PC-3 (cell line): ENCODE data around the gene ARFIP1. TPM values are rescaled to one million over a fixed set of nuclear protein-coding genes. Genes with fewer than 3 reads are reported as not detected.

Experiments used
- ATAC-seq: fragments of 200-7000 bp; cut with Tn5 transposase; 2 replicates; pipeline ENCODE4 v1.9.1; 2020; ENCODE audit warnings: mild to moderate bottlenecking, moderate library complexity
- BruUV-seq: library from RNA; stranded (reverse); fragments of 400-500 nt; replicated peaks from 2 replicates; lab custom pipeline; 2021; lab: Mats Ljungman, UMichigan
- CTCF ChIA-PET: fragments of 300-600 bp; sonication (Branson Sonifier 250); formaldehyde crosslinking; loops from one replicate; lab custom pipeline; 2022; ENCODE audit warnings: antibody characterized with exemption; lab: Charles Lee
- POLR2A ChIA-PET: fragments of 300-600 bp; sonication (Branson Sonifier 250); formaldehyde crosslinking; loops from one replicate; lab custom pipeline; 2022; ENCODE audit warnings: antibody characterized with exemption; ENCODE audit not compliant: unreplicated experiment; lab: Charles Lee
- DNase-seq: peaks from one replicate; pipeline ENCODE4 v3.0.0-alpha.2; 2015
- H2AFZ ChIP-seq: fragments of 300-600 bp; sonication (generic); 2 replicates; pipeline ENCODE4 v1.6.0; 2016; ENCODE audit warnings: antibody characterized with exemption, low read length
- H3F3A ChIP-seq: fragments of 300-600 bp; sonication (generic); one replicate; pipeline ENCODE4 v1.6.0; 2017; ENCODE audit warnings: antibody characterized with exemption, low read length, control low read depth, mild to moderate bottlenecking; ENCODE audit not compliant: unreplicated experiment
- H3K27ac ChIP-seq: fragments of 300-600 bp; sonication (generic); 2 replicates; pipeline ENCODE4 v1.5.1; 2016; ENCODE audit warnings: mild to moderate bottlenecking, low read length
- H3K27me3 ChIP-seq: fragments of 300-600 bp; sonication (generic); 2 replicates; pipeline ENCODE4 v1.6.1; 2016; ENCODE audit warnings: low read length, mixed read lengths
- H3K36me3 ChIP-seq: fragments of 300-600 bp; sonication (generic); 2 replicates; pipeline ENCODE4 v1.6.1; 2016; ENCODE audit warnings: low read depth, mixed run types, low read length, mixed read lengths
- H3K4me1 ChIP-seq: fragments of 300-600 bp; sonication (generic); 2 replicates; pipeline ENCODE4 v1.5.1; 2016; ENCODE audit warnings: low read length; ENCODE audit not compliant: insufficient read depth
- H3K4me2 ChIP-seq: fragments of 300-600 bp; sonication (generic); 2 replicates; pipeline ENCODE4 v1.6.0; 2016; ENCODE audit warnings: low read length
- H3K4me3 ChIP-seq: fragments of 300-600 bp; sonication (generic); 2 replicates; pipeline ENCODE4 v1.5.1; 2016; ENCODE audit warnings: mild to moderate bottlenecking, low read length, mixed read lengths
- H3K79me2 ChIP-seq: fragments of 300-600 bp; sonication (generic); 2 replicates; pipeline ENCODE4 v1.6.1; 2017; ENCODE audit warnings: low read length, mixed read lengths
- H3K9ac ChIP-seq: fragments of 300-600 bp; sonication (generic); 2 replicates; pipeline ENCODE4 v1.6.0; 2016; ENCODE audit warnings: mild to moderate bottlenecking, low read length
- H3K9me2 ChIP-seq: fragments of 300-600 bp; sonication (generic); replicated peaks from 2 replicates; pipeline ENCODE4 v1.6.1; 2016; ENCODE audit warnings: mixed run types, low read length, mixed read lengths
- H3K9me3 ChIP-seq: fragments of 300-600 bp; sonication (generic); 2 replicates; pipeline ENCODE4 v1.6.1; 2016; ENCODE audit warnings: low read length, mixed read lengths
- H4K20me1 ChIP-seq: fragments of 300-600 bp; sonication (generic); 2 replicates; pipeline ENCODE4 v1.6.1; 2016; ENCODE audit warnings: low read length, mixed read lengths
- EZH2 ChIP-seq: fragments of 300-600 bp; sonication (generic); IDR thresholded peaks from one replicate; pipeline ENCODE4 v1.6.1; 2017; ENCODE audit warnings: antibody characterized with exemption, mild to moderate bottlenecking, low read length; ENCODE audit not compliant: unreplicated experiment
- EZH2phosphoT487 ChIP-seq: fragments of 300-600 bp; sonication (generic); IDR thresholded peaks from 2 replicates; pipeline ENCODE4 v1.6.1; 2018; ENCODE audit warnings: mild to moderate bottlenecking, antibody characterized with exemption, low read length, borderline replicate concordance
- intact Hi-C: fragments of 100-400 bp; cut with micrococcal nuclease; formaldehyde crosslinking; loops from 2 replicates; pipeline ENCODE4 v1.9.0; 2023
- total RNA-seq: library from RNA; depleted of rRNA; stranded (reverse); fragments of >200 nt; gene quantifications from 2 replicates; pipeline ENCODE4 v1.2.3, GENCODE V29; 2014
- TF ChIP-seq, protein P1 (sequence below): fragments of 300-600 bp; sonication (generic); conservative IDR thresholded peaks from 2 replicates; pipeline ENCODE4 v1.5.1; 2017; ENCODE audit warnings: antibody characterized with exemption, low read depth, mild to moderate bottlenecking, low read length

Gene ARFIP1
- total RNA-seq, 1 experiment from 2014 or later, result 23.5 TPM

GRCh38 chr4:152945639-152946038 is 165.9 kb downstream of the ARFIP1 start:
- Histone ChIP-seq H3K4me1 (no peaks in the 10 kb centered on the region), H3K4me2 (no peak overlapping the region), H3K79me2 (no peaks in the 10 kb centered on the region), H3K36me3 (no peaks in the 10 kb centered on the region), H3K4me3 (no peak overlapping the region), H3K9ac (no peak overlapping the region), H3K9me2 (no peaks in the 10 kb centered on the region), H4K20me1 (no peaks in the 10 kb centered on the region), H3K27me3 (no peaks in the 10 kb centered on the region), H3K9me3 (no peaks in the 10 kb centered on the region), H3F3A (no peaks in the 10 kb centered on the region), H3K27ac (no peak overlapping the region), H2AFZ (no peak overlapping the region)
- TF ChIP-seq EZH2phosphoT487, result no peak
- TF ChIP-seq, protein P1, sequence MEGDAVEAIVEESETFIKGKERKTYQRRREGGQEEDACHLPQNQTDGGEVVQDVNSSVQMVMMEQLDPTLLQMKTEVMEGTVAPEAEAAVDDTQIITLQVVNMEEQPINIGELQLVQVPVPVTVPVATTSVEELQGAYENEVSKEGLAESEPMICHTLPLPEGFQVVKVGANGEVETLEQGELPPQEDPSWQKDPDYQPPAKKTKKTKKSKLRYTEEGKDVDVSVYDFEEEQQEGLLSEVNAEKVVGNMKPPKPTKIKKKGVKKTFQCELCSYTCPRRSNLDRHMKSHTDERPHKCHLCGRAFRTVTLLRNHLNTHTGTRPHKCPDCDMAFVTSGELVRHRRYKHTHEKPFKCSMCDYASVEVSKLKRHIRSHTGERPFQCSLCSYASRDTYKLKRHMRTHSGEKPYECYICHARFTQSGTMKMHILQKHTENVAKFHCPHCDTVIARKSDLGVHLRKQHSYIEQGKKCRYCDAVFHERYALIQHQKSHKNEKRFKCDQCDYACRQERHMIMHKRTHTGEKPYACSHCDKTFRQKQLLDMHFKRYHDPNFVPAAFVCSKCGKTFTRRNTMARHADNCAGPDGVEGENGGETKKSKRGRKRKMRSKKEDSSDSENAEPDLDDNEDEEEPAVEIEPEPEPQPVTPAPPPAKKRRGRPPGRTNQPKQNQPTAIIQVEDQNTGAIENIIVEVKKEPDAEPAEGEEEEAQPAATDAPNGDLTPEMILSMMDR, result no peak
- TF ChIP-seq EZH2, result no peak
- no TSS peak for BruUV-seq
- ATAC-seq (no peak), DNase-seq (no peak)
- intact Hi-C loops, result no loop called here
- CTCF ChIA-PET, result no interaction called here
- POLR2A ChIA-PET, result no interaction called here

- Histone ChIP-seq H4K20me1 (no peaks in the 10 kb centered on the region), H3K4me1 (peaks cover 4% of the 10 kb centered on the region), H3K79me2 (no peaks in the 10 kb centered on the region), H3K9me2 (no peaks in the 10 kb centered on the region), H3K9ac (no peak overlapping the region), H3K4me2 (no peak overlapping the region), H3K27me3 (no peaks in the 10 kb centered on the region), H3K9me3 (no peaks in the 10 kb centered on the region), H2AFZ (no peak overlapping the region), H3F3A (no peaks in the 10 kb centered on the region), H3K4me3 (no peak overlapping the region), H3K27ac (no peak overlapping the region), H3K36me3 (no peaks in the 10 kb centered on the region)
- BruUV-seq, result no TSS peak
- ChIA-PET POLR2A (no interaction called here), CTCF (no interaction called here)
- ATAC-seq, result no peak
- DNase-seq, result no peak
- no peak for TF ChIP-seq EZH2phosphoT487
- TF ChIP-seq, protein P1, result no peak
- no peak for TF ChIP-seq EZH2
- intact Hi-C loops, result no loop called here
Observed at GRCh38 chr4:152946446-152946845, 166.7 kb downstream of the ARFIP1 start.

- no peak overlapping the region for H2AFZ ChIP-seq
- H3K27ac ChIP-seq, result no peak overlapping the region
- intact Hi-C loops, result no loop called here
- no peaks in the 10 kb centered on the region for H3F3A ChIP-seq
- no peaks in the 10 kb centered on the region for H4K20me1 ChIP-seq
- ChIA-PET POLR2A (no interaction called here), CTCF (no interaction called here)
- H3K27me3 ChIP-seq, result no peaks in the 10 kb centered on the region
- no peaks in the 10 kb centered on the region for H3K79me2 ChIP-seq
- no peak overlapping the region for H3K4me2 ChIP-seq
- TF ChIP-seq, protein P1, result no peak
- TF ChIP-seq EZH2 (no peak), EZH2phosphoT487 (no peak)
- H3K4me3 ChIP-seq, result no peak overlapping the region
- ATAC-seq (no peak), DNase-seq (no peak)
- H3K9ac ChIP-seq, result no peak overlapping the region
- no peaks in the 10 kb centered on the region for H3K9me2 ChIP-seq
- peaks cover 11% of the 10 kb centered on the region for H3K4me1 ChIP-seq
- no peaks in the 10 kb centered on the region for H3K9me3 ChIP-seq
- H3K36me3 ChIP-seq, result no peaks in the 10 kb centered on the region
- BruUV-seq, result no TSS peak
Observed at GRCh38 chr4:152947311-152947710, 167.6 kb downstream of the ARFIP1 start.
